HG02642 (cell line): ENCODE measurements around the gene CCDC71L.

Experiments
- ATAC-seq: cut with Tn5 transposase; IDR thresholded peaks from one replicate; pipeline ENCODE4 v1.9.1; 2021; ENCODE audit warnings: mild to moderate bottlenecking; ENCODE audit not compliant: unreplicated experiment, poor library complexity

Gene CCDC71L

DNA sequence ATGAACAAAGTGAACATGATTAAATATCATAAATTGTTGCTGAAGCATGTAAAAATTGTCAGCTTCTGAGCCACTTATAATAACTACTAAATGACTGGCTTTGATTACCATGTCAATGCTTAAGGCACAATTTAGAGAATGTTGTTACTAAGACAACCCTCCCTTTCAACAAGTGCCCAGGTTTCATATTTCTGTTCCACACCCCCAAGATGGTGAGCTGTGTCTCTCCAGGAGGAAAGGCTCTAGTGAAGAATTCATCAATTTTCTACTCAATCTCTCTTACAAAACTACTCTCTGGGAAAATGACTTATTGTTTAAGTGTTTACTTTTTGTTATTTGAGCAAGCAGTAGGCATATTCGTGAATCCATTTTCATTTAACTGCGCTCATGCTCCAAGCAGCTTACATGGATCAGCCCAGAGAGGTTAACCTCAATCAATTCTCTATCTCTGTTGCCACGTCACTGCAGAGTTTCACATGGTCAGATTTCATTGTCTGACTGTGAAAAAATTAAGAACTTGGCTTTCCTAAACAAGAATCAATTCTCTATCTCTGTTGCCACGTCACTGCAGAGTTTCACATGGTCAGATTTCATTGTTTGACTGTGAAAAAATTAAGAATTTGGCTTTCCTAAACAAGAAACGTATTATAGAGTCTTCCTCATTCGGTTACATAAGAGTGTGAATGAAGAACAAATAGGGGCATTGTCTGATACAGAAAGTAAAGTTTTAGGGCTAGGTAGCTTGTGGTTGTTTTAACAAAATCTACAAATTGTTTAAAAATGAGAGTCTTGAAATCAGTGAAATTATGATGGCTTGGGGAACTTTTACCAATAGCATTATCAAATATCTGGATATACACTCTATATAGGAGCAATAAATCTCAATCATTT lies 49.7 kb downstream of the CCDC71L start:
- ATAC-seq: no peak

DNA sequence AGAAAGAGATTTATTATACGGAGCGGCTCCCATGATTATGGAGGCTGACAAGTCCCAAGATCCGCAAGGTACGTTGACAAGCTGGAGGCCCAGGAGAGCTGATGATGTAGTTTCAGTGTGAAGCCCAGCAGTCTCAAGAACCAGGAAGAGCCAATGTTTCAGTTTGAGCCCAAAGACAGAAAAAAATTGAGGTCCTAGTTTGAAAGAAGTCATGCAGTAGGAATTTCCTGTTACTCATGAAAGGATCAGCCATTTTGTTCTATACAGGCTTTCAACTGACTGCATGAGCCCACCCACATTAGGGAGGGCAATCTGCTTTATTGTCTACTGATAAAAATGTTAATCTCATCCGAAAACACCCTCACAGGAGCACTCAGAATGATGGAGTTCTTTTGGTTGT lies 51.5 kb downstream of the CCDC71L start:
- no peak for ATAC-seq

DNA sequence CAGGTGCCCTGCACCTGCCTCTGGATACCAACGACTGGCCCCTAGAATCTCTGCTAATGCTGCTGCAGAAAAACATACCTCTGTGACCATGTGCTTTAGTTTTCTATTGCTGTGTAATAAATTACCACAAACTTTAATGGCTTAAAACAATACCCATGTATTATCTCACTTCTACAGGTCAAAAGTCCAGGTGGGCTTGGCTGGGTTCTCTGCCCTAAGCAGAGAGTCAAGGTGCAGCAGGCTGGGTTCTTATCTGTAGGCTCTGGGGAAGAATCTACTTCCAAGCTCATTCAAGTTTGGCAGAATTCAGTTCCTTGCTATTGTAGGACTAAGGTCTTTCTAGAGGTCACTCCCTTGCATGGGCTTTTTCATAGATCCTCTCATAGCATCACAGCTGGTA lies 52.3 kb downstream of the CCDC71L start:
- no peak for ATAC-seq
